ENCODE results near the gene EMP3. TPM values are rescaled to one million over a fixed set of nuclear protein-coding genes. Genes with fewer than 3 reads are reported as not detected.
A peak's percentile ranks its signal among the peaks of the same experiment; 100 is the strongest.

Gene EMP3
- total RNA-seq, 1 experiment from 2014 or later: 8.9 TPM

GRCh38 chr19:48319647-48320541, 5.5 kb upstream of the EMP3 start (continued):
- TF ChIP-seq MAX (CRISPR knock-in tag; IDR thresholded peaks at IDR 0.05) (0 out of 2 replicates have a peak, but pooled peaks have one; percentile 29), AR (CRISPR knock-in tag; IDR thresholded peaks at IDR 0.05) (no peak), FOXJ3 (CRISPR knock-in tag; IDR thresholded peaks at IDR 0.05; ENCODE audit: borderline replicate concordance) (no peak), GTF2I (CRISPR knock-in tag; conservative IDR thresholded peaks at IDR 0.05) (no peak), ZBTB21 (CRISPR knock-in tag; IDR thresholded peaks at IDR 0.05; ENCODE audit: borderline replicate concordance) (no peak), SMAD4 (CRISPR knock-in tag; IDR thresholded peaks at IDR 0.05) (no peak), USF1 (CRISPR knock-in tag; IDR thresholded peaks at IDR 0.05) (no peak), E2F1 (CRISPR knock-in tag; IDR thresholded peaks at IDR 0.05) (no peak), GRHL2 (CRISPR knock-in tag; IDR thresholded peaks at IDR 0.05; ENCODE audit: insufficient replicate concordance, severe bottlenecking) (no peak), ZNF396 (CRISPR knock-in tag; IDR thresholded peaks at IDR 0.05; ENCODE audit: borderline replicate concordance) (no peak), MYBL2 (CRISPR knock-in tag; IDR thresholded peaks at IDR 0.05) (no peak), CTCF (IDR thresholded peaks at IDR 0.05) (peak; percentile 71; the same call in 1 of the 2 replicates), NR2C2 (CRISPR knock-in tag; IDR thresholded peaks at IDR 0.05) (no peak)

GRCh38 chr19:48321372-48321621, 4.1 kb upstream of the EMP3 start:
- peak overlapping the region; percentile 98 for H3K27ac Mint-ChIP-seq
- peaks cover 48% of the 10 kb centered on the region for H3K4me1 Mint-ChIP-seq
- DNase-seq (ENCODE audit: low spot score): peak; percentile 100
- no peaks in the 10 kb centered on the region for H3K36me3 Mint-ChIP-seq
- H3K4me3 Mint-ChIP-seq: peak overlapping the region; percentile 91
- POLR2A ChIA-PET: interaction anchor here (1.0 to 1.8 kb wide), 6 partner anchors 8 to 267 kb away, joined by 3 to 16 read pairs (median 3); partner anchors contain the start of gene KDELR1
- H3K9me3 Mint-ChIP-seq: no peaks in the 10 kb centered on the region
- no peak for TF ChIP-seq FOXJ3 (CRISPR knock-in tag; IDR thresholded peaks at IDR 0.05; ENCODE audit: borderline replicate concordance)
- peak; percentile 60; the same call in 1 of the 2 replicates for TF ChIP-seq ZMAT4 (CRISPR knock-in tag; IDR thresholded peaks at IDR 0.05)
- CTCF ChIA-PET: interaction anchor here (0.6 to 12.8 kb wide), 23 partner anchors 8 to 267 kb away, joined by 3 to 404 read pairs (median 3); partner anchors contain the start of genes KDELR1, SYNGR4 and TMEM143
- peak; percentile 81 for ATAC-seq
- H3K27me3 Mint-ChIP-seq (ENCODE audit: low read depth): peaks cover 37% of the 10 kb centered on the region

Data from WTC11 (cell line).